Activated CD4-positive, alpha-beta T cell treated with anti-CD3 and anti-CD28 coated beads for 36 hours (primary cell): ENCODE results near the gene OR56A3. TPM values are rescaled to one million over a fixed set of nuclear protein-coding genes. Genes with fewer than 3 reads are reported as not detected.

Experiments used
- ATAC-seq: fragments of 200-7000 bp; cut with Tn5 transposase; one replicate; pipeline ENCODE4 v1.10.0; 2021; ENCODE audit warnings: mild to moderate bottlenecking, moderate library complexity
- CTCF ChIA-PET: fragments of 350-600 bp; sonication (Branson Sonifier 250); formaldehyde crosslinking; loops from one replicate; lab custom pipeline; 2021; ENCODE audit warnings: antibody characterized with exemption; lab: Charles Lee
- POLR2A ChIA-PET: fragments of 350-600 bp; sonication (Branson Sonifier 250); formaldehyde crosslinking; loops from one replicate; lab custom pipeline; 2021; ENCODE audit warnings: antibody characterized with exemption, inconsistent platforms; lab: Charles Lee
- DNase-seq: peaks from one replicate; pipeline ENCODE4 v3.0.0-alpha.2; 2020
- H3K27ac Mint-ChIP-seq: one replicate; pipeline ENCODE4 v1.8.0; 2021; ENCODE audit warnings: mixed read lengths
- H3K27me3 Mint-ChIP-seq: one replicate; pipeline ENCODE4 v1.8.0; 2021; ENCODE audit warnings: mixed read lengths
- H3K36me3 Mint-ChIP-seq: one replicate; pipeline ENCODE4 v1.8.0; 2021; ENCODE audit warnings: low read depth, mixed read lengths
- H3K4me1 Mint-ChIP-seq: one replicate; pipeline ENCODE4 v1.8.0; 2021; ENCODE audit warnings: mixed read lengths
- H3K4me3 Mint-ChIP-seq: one replicate; pipeline ENCODE4 v1.8.0; 2021; ENCODE audit warnings: mild to moderate bottlenecking, moderate library complexity, mixed read lengths
- H3K9me3 Mint-ChIP-seq: one replicate; pipeline ENCODE4 v1.8.0; 2021; ENCODE audit warnings: low read depth, mixed read lengths
- intact Hi-C, 2 experiments: fragments of 100-400 bp; cut with DNase I in 1 of 2; cut with micrococcal nuclease in 1 of 2; formaldehyde crosslinking; loops; one replicate each; pipeline versions ENCODE4 v1.14.2 to v1.15.1; 2022 to 2024; cut with DNase I, micrococcal nuclease
- total RNA-seq, 2 experiments: library from RNA; stranded (reverse); gene quantifications; one replicate each; pipeline ENCODE4 v1.2.3, GENCODE V29; 2021

The OR56A3 gene
- not detected for total RNA-seq

- POLR2A ChIA-PET, result no interaction called here
- no peaks in the 10 kb centered on the region for H3K4me1 Mint-ChIP-seq
- no peaks in the 10 kb centered on the region for H3K36me3 Mint-ChIP-seq
- H3K27me3 Mint-ChIP-seq, result peaks cover 11% of the 10 kb centered on the region
- CTCF ChIA-PET, result interaction anchor here (1.1 kb wide), 1 partner anchor 32 kb away, joined by 3 read pairs; no protein-coding TSS in a partner anchor
- no peak for ATAC-seq
- H3K27ac Mint-ChIP-seq, result no peak within 1 kb of the TSS
- intact Hi-C loops, result no loop called here
- H3K4me3 Mint-ChIP-seq, result no peak within 1 kb of the TSS
- no peak for DNase-seq
- H3K9me3 Mint-ChIP-seq, result no peaks in the 10 kb centered on the region
Measured at GRCh38 chr11:5941951-5942350, at the start of gene OR56A3. Gene OR56A3 (plus strand): TSS chr11:5942251. CDS start chr11:5947347, 5,096 bp downstream.

- ATAC-seq (no peak), DNase-seq (no peak)
- H3K9me3 Mint-ChIP-seq, result no peaks in the 10 kb centered on the region
- CTCF ChIA-PET, result interaction anchor here (1.1 kb wide), 1 partner anchor 18 kb away, joined by 4 read pairs; no protein-coding TSS in a partner anchor
- H3K4me1 Mint-ChIP-seq, result no peaks in the 10 kb centered on the region
- intact Hi-C loops, result loop anchor here (5.0 kb wide), 2 partner anchors 416 to 459 kb away; no protein-coding TSS in a partner anchor
- POLR2A ChIA-PET, result no interaction called here
- peaks cover 6% of the 10 kb centered on the region for H3K27me3 Mint-ChIP-seq
- H3K36me3 Mint-ChIP-seq, result no peaks in the 10 kb centered on the region
- H3K4me3 Mint-ChIP-seq, result no peak within 1 kb of the TSS
- H3K27ac Mint-ChIP-seq, result no peak within 1 kb of the TSS
Measured at GRCh38 chr11:5892908-5893307, 49.1 kb upstream of the OR56A3 start, which contains the start of gene OR52E5. Gene OR52E5 (plus strand): TSS chr11:5893208. CDS start chr11:5900777, 7,569 bp downstream.

GRCh38 chr11:5899534-5899933 lies 42.5 kb upstream of the OR56A3 start:
- intact Hi-C loops, result no loop called here
- Mint-ChIP-seq H3K4me1 (no peaks in the 10 kb centered on the region), H3K9me3 (no peaks in the 10 kb centered on the region), H3K4me3 (no peak overlapping the region), H3K27me3 (peaks cover 5% of the 10 kb centered on the region), H3K36me3 (no peaks in the 10 kb centered on the region), H3K27ac (no peak overlapping the region)
- DNase-seq, result no peak
- ChIA-PET CTCF (no interaction called here), POLR2A (no interaction called here)
- no peak for ATAC-seq

- H3K9me3 Mint-ChIP-seq, result peaks cover 2% of the 10 kb centered on the region
- H3K4me1 Mint-ChIP-seq, result no peaks in the 10 kb centered on the region
- ATAC-seq (no peak), DNase-seq (no peak)
- no peak overlapping the region for H3K27ac Mint-ChIP-seq
- no peak overlapping the region for H3K4me3 Mint-ChIP-seq
- CTCF ChIA-PET, result interaction anchor here (0.6 kb wide), 1 partner anchor 17 kb away, joined by 4 read pairs; the partner anchor contains the start of gene OR52E5
- H3K36me3 Mint-ChIP-seq, result no peaks in the 10 kb centered on the region
- peaks cover 16% of the 10 kb centered on the region for H3K27me3 Mint-ChIP-seq
- intact Hi-C loops, result no loop called here
- POLR2A ChIA-PET, result no interaction called here
Measured at GRCh38 chr11:5910540-5910939, 31.5 kb upstream of the OR56A3 start.

GRCh38 chr11:5922749-5923426 lies 19.2 kb upstream of the OR56A3 start:
- ChIA-PET CTCF (interaction anchor here (0.6 kb wide), 1 partner anchor 29 kb away, joined by 3 read pairs; no protein-coding TSS in a partner anchor), POLR2A (no interaction called here)
- intact Hi-C loops, result no loop called here
- no peaks in the 10 kb centered on the region for H3K36me3 Mint-ChIP-seq
- peaks cover 9% of the 10 kb centered on the region for H3K9me3 Mint-ChIP-seq
- no peak overlapping the region for H3K27ac Mint-ChIP-seq
- ATAC-seq (peak; percentile 92), DNase-seq (peak; percentile 58)
- H3K4me3 Mint-ChIP-seq, result no peak overlapping the region
- H3K27me3 Mint-ChIP-seq, result no peaks in the 10 kb centered on the region
- H3K4me1 Mint-ChIP-seq, result peaks cover 3% of the 10 kb centered on the region

GRCh38 chr11:5923427-5923776 lies 18.6 kb upstream of the OR56A3 start:
- POLR2A ChIA-PET, result no interaction called here
- CTCF ChIA-PET, result interaction anchor here (0.6 kb wide), 1 partner anchor 30 kb away, joined by 3 read pairs; no protein-coding TSS in a partner anchor
- Mint-ChIP-seq H3K9me3 (peaks cover 12% of the 10 kb centered on the region), H3K36me3 (no peaks in the 10 kb centered on the region), H3K27me3 (peaks cover 1% of the 10 kb centered on the region), H3K4me1 (peaks cover 3% of the 10 kb centered on the region), H3K4me3 (no peak overlapping the region), H3K27ac (no peak overlapping the region)
- intact Hi-C loops, result no loop called here
- DNase-seq (no peak), ATAC-seq (peak; percentile 47)

GRCh38 chr11:5923794-5924193 lies 18.3 kb upstream of the OR56A3 start:
- Mint-ChIP-seq H3K4me3 (no peak overlapping the region), H3K36me3 (no peaks in the 10 kb centered on the region), H3K9me3 (peaks cover 13% of the 10 kb centered on the region), H3K4me1 (peaks cover 3% of the 10 kb centered on the region), H3K27me3 (peaks cover 2% of the 10 kb centered on the region), H3K27ac (no peak overlapping the region)
- ChIA-PET POLR2A (no interaction called here), CTCF (interaction anchor here (0.6 kb wide), 1 partner anchor 30 kb away, joined by 3 read pairs; no protein-coding TSS in a partner anchor)
- ATAC-seq, result no peak
- DNase-seq, result no peak
- intact Hi-C loops, result no loop called here

GRCh38 chr11:5928271-5928670 lies 13.8 kb upstream of the OR56A3 start:
- no peak for ATAC-seq
- intact Hi-C loops, result no loop called here
- peaks cover 2% of the 10 kb centered on the region for H3K27me3 Mint-ChIP-seq
- ChIA-PET POLR2A (no interaction called here), CTCF (no interaction called here)
- H3K4me3 Mint-ChIP-seq, result no peak overlapping the region
- peaks cover 15% of the 10 kb centered on the region for H3K9me3 Mint-ChIP-seq
- H3K4me1 Mint-ChIP-seq, result no peaks in the 10 kb centered on the region
- no peak overlapping the region for H3K27ac Mint-ChIP-seq
- DNase-seq, result no peak
- no peaks in the 10 kb centered on the region for H3K36me3 Mint-ChIP-seq

GRCh38 chr11:5928811-5929210 lies 13.2 kb upstream of the OR56A3 start:
- no peak for DNase-seq
- intact Hi-C loops, result no loop called here
- ChIA-PET POLR2A (no interaction called here), CTCF (no interaction called here)
- Mint-ChIP-seq H3K9me3 (peaks cover 15% of the 10 kb centered on the region), H3K27ac (no peak overlapping the region), H3K4me1 (no peaks in the 10 kb centered on the region), H3K36me3 (no peaks in the 10 kb centered on the region), H3K27me3 (peaks cover 2% of the 10 kb centered on the region), H3K4me3 (no peak overlapping the region)
- no peak for ATAC-seq

- H3K9me3 Mint-ChIP-seq, result peaks cover 9% of the 10 kb centered on the region
- intact Hi-C loops, result no loop called here
- H3K27ac Mint-ChIP-seq, result no peak overlapping the region
- no peak for DNase-seq
- ChIA-PET CTCF (no interaction called here), POLR2A (no interaction called here)
- no peak for ATAC-seq
- no peak overlapping the region for H3K4me3 Mint-ChIP-seq
- H3K4me1 Mint-ChIP-seq, result no peaks in the 10 kb centered on the region
- no peaks in the 10 kb centered on the region for H3K36me3 Mint-ChIP-seq
- H3K27me3 Mint-ChIP-seq, result peaks cover 2% of the 10 kb centered on the region
Measured at GRCh38 chr11:5929571-5930368, 12.3 kb upstream of the OR56A3 start.

GRCh38 chr11:5930614-5931013 lies 11.4 kb upstream of the OR56A3 start:
- intact Hi-C loops, result no loop called here
- Mint-ChIP-seq H3K4me3 (no peak overlapping the region), H3K9me3 (peaks cover 8% of the 10 kb centered on the region), H3K36me3 (no peaks in the 10 kb centered on the region), H3K27me3 (peaks cover 2% of the 10 kb centered on the region), H3K4me1 (no peaks in the 10 kb centered on the region), H3K27ac (no peak overlapping the region)
- ATAC-seq, result no peak
- ChIA-PET POLR2A (no interaction called here), CTCF (no interaction called here)
- no peak for DNase-seq
